Measurements from ENCODE around the gene PTPRN.

DNA sequence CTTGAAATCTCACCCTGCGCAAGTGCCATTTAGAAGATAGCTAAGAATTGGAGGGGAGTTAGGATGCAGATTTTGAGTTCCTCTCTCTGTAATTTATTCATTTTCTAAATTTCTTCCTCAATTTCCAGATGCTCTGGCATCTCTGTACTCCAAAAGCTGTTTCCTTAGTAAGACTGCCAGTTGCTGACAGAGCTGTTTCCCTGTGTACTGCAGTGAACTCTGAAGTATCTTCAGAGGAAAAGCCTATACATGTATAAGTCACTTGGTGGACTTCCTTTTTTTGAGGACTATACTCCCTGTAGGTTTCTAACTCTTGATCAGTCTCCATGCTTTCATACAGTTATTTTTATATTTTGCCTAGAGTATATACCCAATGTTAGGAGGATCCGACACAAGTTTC lies 24.9 kb upstream of the PTPRN start:
- TF ChIP-seq CTCF (IDR thresholded peaks at IDR 0.05) (no peak), EZH2 (IDR thresholded peaks at IDR 0.05) (no peak), EZH2phosphoT487 (IDR thresholded peaks at IDR 0.05) (no peak)

Measured in neural progenitor cell (in vitro differentiated cells).